Activated CD4-positive, alpha-beta memory T cell treated with anti-CD3 and anti-CD28 coated beads, Interleukin-2, amount 10 ng/mL, durations not matched to agents 7 days and 5 days (primary cell): ENCODE measurements around the gene ATP1B1. TPM values are rescaled to one million over a fixed set of nuclear protein-coding genes. Genes with fewer than 3 reads are reported as not detected.
"Not testable (repeated sequence)": the region's sequence is repeated elsewhere in the genome, so short reads cannot be mapped to it uniquely, and the experiment has no call there.

Source experiments
- CTCF ChIA-PET: fragments of 350-600 bp; sonication (Branson Sonifier 250); formaldehyde crosslinking; loops from one replicate; lab custom pipeline; 2021; ENCODE audit warnings: antibody characterized with exemption, inconsistent platforms; lab: Charles Lee
- POLR2A ChIA-PET: fragments of 350-600 bp; sonication (Branson Sonifier 250); formaldehyde crosslinking; loops from one replicate; lab custom pipeline; 2021; ENCODE audit warnings: antibody characterized with exemption; lab: Charles Lee
- DNase-seq: peaks from one replicate; pipeline ENCODE4 v3.0.0-alpha.2; 2020
- H3K27ac Mint-ChIP-seq: one replicate; pipeline ENCODE4 v1.8.0; 2021; ENCODE audit warnings: mild to moderate bottlenecking, mixed read lengths
- H3K27me3 Mint-ChIP-seq: one replicate; pipeline ENCODE4 v1.8.0; 2021; ENCODE audit warnings: mixed read lengths
- H3K36me3 Mint-ChIP-seq: one replicate; pipeline ENCODE4 v1.8.0; 2021; ENCODE audit warnings: low read depth, mixed read lengths
- H3K4me1 Mint-ChIP-seq: one replicate; pipeline ENCODE4 v1.8.0; 2021; ENCODE audit warnings: mixed read lengths
- H3K4me3 Mint-ChIP-seq: one replicate; pipeline ENCODE4 v1.8.0; 2021; ENCODE audit warnings: mild to moderate bottlenecking, mixed read lengths
- H3K9me3 Mint-ChIP-seq: one replicate; pipeline ENCODE4 v1.8.0; 2021; ENCODE audit warnings: mixed read lengths
- total RNA-seq, 2 experiments: library from RNA; stranded (reverse); gene quantifications; one replicate each; pipeline ENCODE4 v1.2.3, GENCODE V29; 2021

Gene ATP1B1
- total RNA-seq, 2 experiments from 2014 or later: 3.1 to 3.5 TPM

DNA sequence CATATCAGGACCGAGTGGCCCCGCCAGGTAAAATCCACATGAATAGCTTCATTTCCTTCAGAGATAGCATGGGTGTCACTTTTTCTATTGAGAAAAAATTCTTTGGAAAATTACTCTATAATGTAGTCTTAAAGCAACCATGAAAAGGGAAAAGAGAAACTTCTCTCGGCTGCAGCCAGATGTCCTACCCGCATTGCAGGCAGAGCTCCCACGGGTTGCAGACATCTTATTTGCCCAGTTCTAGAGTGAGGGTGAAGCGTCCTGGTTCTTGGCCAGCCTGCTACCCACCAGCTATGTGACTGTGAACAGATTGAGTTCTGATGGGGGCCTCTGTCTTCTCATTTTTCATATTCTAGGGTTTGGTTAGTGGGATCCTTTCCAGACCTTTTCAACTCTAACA lies 5.0 kb downstream of the ATP1B1 start:
- ChIA-PET CTCF (interaction anchor here (2.0 kb wide), 1 partner anchor 237 kb away, joined by 5 read pairs; no protein-coding TSS in a partner anchor), POLR2A (no interaction called here)
- Mint-ChIP-seq H3K27me3 (peaks cover 19% of the 10 kb centered on the region), H3K9me3 (no peaks in the 10 kb centered on the region), H3K4me1 (peaks cover 35% of the 10 kb centered on the region), H3K4me3 (no peak overlapping the region), H3K27ac (no peak overlapping the region), H3K36me3 (peaks cover 5% of the 10 kb centered on the region)
- DNase-seq: no peak

DNA sequence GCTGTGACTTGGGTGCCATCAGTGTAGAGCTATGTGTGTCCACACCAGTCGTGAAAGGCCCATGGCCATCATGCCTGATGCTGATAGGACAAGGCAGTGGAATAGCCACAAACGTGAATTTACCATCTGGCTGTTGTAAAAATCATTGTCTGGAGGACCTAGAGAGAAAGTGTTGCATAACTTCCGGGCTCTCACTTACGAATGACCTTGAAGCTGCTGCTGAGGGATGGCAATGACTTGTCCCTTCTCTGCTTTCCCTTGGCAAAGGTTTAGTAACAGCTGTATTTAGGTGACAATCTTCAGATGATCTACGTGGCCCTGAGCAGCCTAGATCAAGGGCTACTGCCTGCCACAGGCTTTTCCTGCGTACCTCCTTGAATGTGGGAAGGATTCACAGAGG lies 5.8 kb downstream of the ATP1B1 start:
- no peaks in the 10 kb centered on the region for H3K9me3 Mint-ChIP-seq
- peaks cover 15% of the 10 kb centered on the region for H3K27me3 Mint-ChIP-seq
- ChIA-PET POLR2A (no interaction called here), CTCF (no interaction called here)
- peaks cover 5% of the 10 kb centered on the region for H3K36me3 Mint-ChIP-seq
- no peak overlapping the region for H3K27ac Mint-ChIP-seq
- no peak for DNase-seq
- peaks cover 33% of the 10 kb centered on the region for H3K4me1 Mint-ChIP-seq
- no peak overlapping the region for H3K4me3 Mint-ChIP-seq

DNA sequence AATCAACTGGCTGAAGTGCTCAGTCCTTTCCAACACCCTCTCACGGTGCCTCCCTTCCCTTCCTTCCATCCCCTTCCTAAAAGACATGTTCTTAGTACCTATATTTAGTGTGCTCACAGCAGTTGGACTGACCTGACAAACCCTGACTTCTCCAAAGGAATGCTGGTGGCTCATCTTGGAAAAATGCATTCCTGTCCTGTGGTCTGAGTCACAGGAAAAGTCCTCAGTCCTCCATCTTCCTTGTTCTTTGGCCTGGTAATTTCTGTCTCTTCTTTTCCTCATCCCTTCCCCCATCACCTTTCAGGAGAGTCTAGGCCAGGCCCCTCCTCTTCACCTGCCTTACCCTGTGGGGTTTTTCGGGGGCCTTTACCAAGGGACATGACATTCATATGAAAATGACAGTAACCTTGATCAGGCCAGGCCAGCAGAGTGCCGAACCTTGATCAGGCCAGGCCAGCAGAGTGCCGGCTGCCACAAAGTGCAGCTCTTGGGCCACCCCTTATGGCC lies 7.2 kb downstream of the ATP1B1 start:
- H3K27ac Mint-ChIP-seq: no peak overlapping the region
- peaks cover 2% of the 10 kb centered on the region for H3K27me3 Mint-ChIP-seq
- POLR2A ChIA-PET: no interaction called here

GRCh38 chr1:169115891-169116585 lies 9.5 kb downstream of the ATP1B1 start:
- H3K36me3 Mint-ChIP-seq: peaks cover 5% of the 10 kb centered on the region
- ChIA-PET POLR2A (no interaction called here), CTCF (no interaction called here)
- H3K9me3 Mint-ChIP-seq: no peaks in the 10 kb centered on the region
- peak; percentile 22 for DNase-seq
- H3K27ac Mint-ChIP-seq: no peak overlapping the region
- peaks cover 2% of the 10 kb centered on the region for H3K27me3 Mint-ChIP-seq
- peaks cover 7% of the 10 kb centered on the region for H3K4me1 Mint-ChIP-seq
- no peak overlapping the region for H3K4me3 Mint-ChIP-seq

More for the DNA sequence above, 7.2 kb downstream of the ATP1B1 start:
- H3K4me3 Mint-ChIP-seq: no peak overlapping the region
- CTCF ChIA-PET: no interaction called here
- no peaks in the 10 kb centered on the region for H3K9me3 Mint-ChIP-seq
- H3K36me3 Mint-ChIP-seq: peaks cover 5% of the 10 kb centered on the region
- H3K4me1 Mint-ChIP-seq: peaks cover 23% of the 10 kb centered on the region
- no peak for DNase-seq

DNA sequence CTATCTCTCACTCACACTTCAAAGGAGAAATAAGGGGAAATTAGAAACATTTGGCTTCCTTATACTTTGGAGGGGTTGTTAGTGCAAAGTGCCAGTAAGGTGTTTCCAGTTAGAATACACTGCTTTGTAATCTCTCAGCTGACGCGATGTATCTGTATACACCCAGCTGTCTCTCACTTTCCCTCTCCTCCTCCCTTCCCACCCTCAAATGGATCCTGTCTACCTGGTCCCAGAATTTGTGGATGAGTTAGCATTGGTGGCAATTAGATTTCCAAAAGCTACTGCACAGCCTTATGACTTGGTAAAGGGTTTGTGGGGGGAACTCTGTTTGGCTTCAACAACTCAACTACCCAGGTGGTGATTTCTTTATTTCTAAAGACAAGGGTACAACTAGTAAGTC lies 10.5 kb downstream of the ATP1B1 start:
- no peak overlapping the region for H3K27ac Mint-ChIP-seq
- H3K4me1 Mint-ChIP-seq: peaks cover 6% of the 10 kb centered on the region
- H3K27me3 Mint-ChIP-seq: peaks cover 2% of the 10 kb centered on the region
- CTCF ChIA-PET: no interaction called here
- POLR2A ChIA-PET: no interaction called here
- H3K36me3 Mint-ChIP-seq: peaks cover 5% of the 10 kb centered on the region
- H3K9me3 Mint-ChIP-seq: no peaks in the 10 kb centered on the region
- H3K4me3 Mint-ChIP-seq: no peak overlapping the region
- no peak for DNase-seq

GRCh38 chr1:169117599-169117998 lies 11.1 kb downstream of the ATP1B1 start:
- peaks cover 6% of the 10 kb centered on the region for H3K4me1 Mint-ChIP-seq
- POLR2A ChIA-PET: no interaction called here
- H3K27me3 Mint-ChIP-seq: no peaks in the 10 kb centered on the region
- H3K36me3 Mint-ChIP-seq: peaks cover under 1% of the 10 kb centered on the region
- CTCF ChIA-PET: no interaction called here
- no peak overlapping the region for H3K4me3 Mint-ChIP-seq
- no peak overlapping the region for H3K27ac Mint-ChIP-seq
- no peaks in the 10 kb centered on the region for H3K9me3 Mint-ChIP-seq
- DNase-seq: no peak

- POLR2A ChIA-PET: no interaction called here
- Mint-ChIP-seq H3K27ac (no peak overlapping the region), H3K27me3 (no peaks in the 10 kb centered on the region), H3K4me1 (peaks cover 6% of the 10 kb centered on the region), H3K4me3 (no peak overlapping the region), H3K9me3 (no peaks in the 10 kb centered on the region), H3K36me3 (no peaks in the 10 kb centered on the region)
- CTCF ChIA-PET: no interaction called here
- DNase-seq: no peak
Measured at GRCh38 chr1:169118227-169118626, 11.7 kb downstream of the ATP1B1 start.

GRCh38 chr1:169119405-169119804 lies 12.9 kb downstream of the ATP1B1 start:
- H3K27me3 Mint-ChIP-seq: no peaks in the 10 kb centered on the region
- no peak overlapping the region for H3K27ac Mint-ChIP-seq
- no peak for DNase-seq
- H3K4me3 Mint-ChIP-seq: no peak overlapping the region
- H3K36me3 Mint-ChIP-seq: no peaks in the 10 kb centered on the region
- POLR2A ChIA-PET: no interaction called here
- H3K9me3 Mint-ChIP-seq: no peaks in the 10 kb centered on the region
- H3K4me1 Mint-ChIP-seq: peaks cover 6% of the 10 kb centered on the region
- CTCF ChIA-PET: no interaction called here

DNA sequence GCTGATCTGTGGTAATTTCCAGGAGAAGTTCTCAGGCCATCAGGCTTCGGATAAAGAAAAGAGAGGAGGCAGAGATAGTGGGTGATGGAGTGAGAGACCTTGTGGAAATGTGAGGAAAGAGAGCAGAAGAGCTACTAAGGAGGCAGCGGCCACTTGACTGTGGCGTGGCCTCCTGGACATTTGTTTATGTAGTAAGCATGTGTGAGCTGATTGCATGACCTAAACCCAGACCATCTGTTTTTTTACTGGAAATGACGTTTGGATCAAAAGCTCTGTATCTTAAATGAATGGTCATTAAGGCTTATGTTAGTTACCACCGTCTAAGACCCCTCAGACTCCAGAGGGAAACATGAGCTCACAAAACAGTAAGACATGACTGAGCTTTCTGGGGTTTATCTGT lies 13.6 kb downstream of the ATP1B1 start:
- no peak overlapping the region for H3K27ac Mint-ChIP-seq
- no peak for DNase-seq
- H3K9me3 Mint-ChIP-seq: no peaks in the 10 kb centered on the region
- peaks cover 6% of the 10 kb centered on the region for H3K4me1 Mint-ChIP-seq
- no peak overlapping the region for H3K4me3 Mint-ChIP-seq
- no peaks in the 10 kb centered on the region for H3K36me3 Mint-ChIP-seq
- ChIA-PET CTCF (no interaction called here), POLR2A (no interaction called here)
- no peaks in the 10 kb centered on the region for H3K27me3 Mint-ChIP-seq

DNA sequence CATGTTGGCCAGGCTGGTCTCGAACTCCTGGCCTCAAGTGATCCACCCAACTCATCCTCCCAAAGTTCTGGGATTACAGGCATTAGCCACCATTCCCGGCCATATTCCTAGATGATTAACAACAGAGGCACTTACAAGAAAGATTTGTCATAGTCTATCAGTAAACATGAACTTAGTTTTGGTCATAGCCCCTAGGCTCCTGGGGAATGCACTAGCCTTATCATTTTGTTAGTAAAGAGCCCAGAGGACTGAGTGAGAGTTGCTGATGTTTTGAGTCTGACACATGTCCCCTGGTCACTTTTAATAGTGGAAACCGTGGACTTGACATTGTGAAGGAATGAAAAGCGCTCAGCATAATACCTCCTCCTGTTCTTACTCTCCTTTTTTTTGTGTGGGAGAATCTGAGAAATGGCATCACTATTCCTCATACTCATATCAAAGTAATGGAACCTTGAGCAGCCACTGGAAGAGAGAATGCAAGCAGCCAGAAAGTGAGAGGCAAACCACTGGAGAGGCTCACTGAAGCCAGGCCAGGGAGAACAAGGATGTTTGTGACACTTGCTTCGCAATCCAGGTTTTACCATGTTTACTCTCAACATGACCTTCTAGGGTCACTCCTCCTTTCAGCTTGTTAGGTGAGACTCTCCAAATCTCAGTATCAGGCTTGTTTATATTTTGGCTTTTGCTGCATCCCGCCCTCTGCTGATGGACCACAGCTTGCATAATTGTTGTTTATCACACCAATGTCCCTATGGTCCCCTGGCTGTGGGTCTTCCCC lies 14.8 kb downstream of the ATP1B1 start:
- no peaks in the 10 kb centered on the region for H3K9me3 Mint-ChIP-seq
- H3K27ac Mint-ChIP-seq: no peak overlapping the region
- DNase-seq: no peak
- POLR2A ChIA-PET: no interaction called here
- H3K4me1 Mint-ChIP-seq: peaks cover 2% of the 10 kb centered on the region
- H3K4me3 Mint-ChIP-seq: no peak overlapping the region
- CTCF ChIA-PET: interaction anchor here (0.7 kb wide), 1 partner anchor 591 kb away, joined by 4 read pairs; no protein-coding TSS in a partner anchor
- H3K36me3 Mint-ChIP-seq: no peaks in the 10 kb centered on the region
- H3K27me3 Mint-ChIP-seq: no peaks in the 10 kb centered on the region

DNA sequence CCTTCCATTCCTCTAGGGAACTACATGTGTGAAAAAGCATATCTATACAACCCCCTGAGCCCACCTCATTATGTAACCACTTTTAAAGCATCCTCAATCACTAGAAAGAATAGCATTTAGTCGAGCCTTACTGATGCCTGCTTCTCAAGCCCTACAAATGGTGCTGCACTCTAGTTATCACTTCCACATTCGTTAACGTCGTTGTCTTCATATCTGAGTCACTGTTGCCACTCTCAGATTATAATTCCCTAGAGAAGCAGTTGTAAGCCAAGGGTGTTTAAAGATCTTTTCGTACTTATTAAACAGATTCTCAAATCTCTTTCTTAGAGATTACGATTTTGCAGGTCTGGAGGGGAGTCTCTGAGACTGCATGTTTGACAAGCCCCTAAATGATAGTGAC lies 16.5 kb downstream of the ATP1B1 start:
- POLR2A ChIA-PET: no interaction called here
- Mint-ChIP-seq H3K4me1 (no peaks in the 10 kb centered on the region), H3K27ac (no peak overlapping the region), H3K9me3 (no peaks in the 10 kb centered on the region), H3K4me3 (no peak overlapping the region), H3K27me3 (no peaks in the 10 kb centered on the region), H3K36me3 (no peaks in the 10 kb centered on the region)
- CTCF ChIA-PET: no interaction called here
- DNase-seq: no peak

DNA sequence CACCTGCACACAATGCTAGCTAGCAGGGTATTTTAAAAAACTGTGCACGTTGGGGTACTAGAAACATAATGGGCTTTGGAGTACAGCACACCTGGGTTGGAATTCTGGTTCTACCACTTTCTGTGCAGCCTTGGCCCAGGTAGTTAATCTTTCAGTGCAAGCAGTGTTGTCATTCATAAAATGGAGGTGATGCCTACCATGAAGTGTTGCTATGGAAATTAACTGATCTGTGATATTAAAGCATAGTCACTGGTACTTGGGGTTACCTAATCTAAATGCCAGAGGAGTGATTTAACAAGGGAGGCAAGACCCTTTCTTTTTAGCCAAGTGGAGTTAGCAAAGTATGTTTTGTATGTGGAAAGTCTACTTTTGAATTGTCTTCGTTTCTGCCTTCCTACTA lies 18.0 kb downstream of the ATP1B1 start:
- no peak for DNase-seq
- H3K9me3 Mint-ChIP-seq: no peaks in the 10 kb centered on the region
- H3K27ac Mint-ChIP-seq: no peak overlapping the region
- no peak overlapping the region for H3K4me3 Mint-ChIP-seq
- no peaks in the 10 kb centered on the region for H3K36me3 Mint-ChIP-seq
- ChIA-PET POLR2A (no interaction called here), CTCF (no interaction called here)
- peaks cover 2% of the 10 kb centered on the region for H3K4me1 Mint-ChIP-seq
- H3K27me3 Mint-ChIP-seq: no peaks in the 10 kb centered on the region

- H3K27me3 Mint-ChIP-seq, H3K4me3 Mint-ChIP-seq, DNase-seq, H3K9me3 Mint-ChIP-seq, H3K36me3 Mint-ChIP-seq, H3K4me1 Mint-ChIP-seq, CTCF ChIA-PET, H3K27ac Mint-ChIP-seq, POLR2A ChIA-PET: not testable (repeated sequence)
Measured at GRCh38 chr1:169125597-169125996, 19.1 kb downstream of the ATP1B1 start.
